ENCODE measurements around the gene TTC39C.

TTC39C gene

GRCh38 chr18:24076950-24077349, 62.4 kb downstream of the TTC39C start:
- DNase-seq (no peak), ATAC-seq (ENCODE audit: insufficient read depth, low read depth) (no peak)
- Histone ChIP-seq H4K20me1 (ENCODE audit: insufficient read depth, low read length) (peaks cover 12% of the 10 kb centered on the region; the same call in 1 of the 2 replicates), H3K36me3 (ENCODE audit: insufficient read depth, low read length) (peaks cover 26% of the 10 kb centered on the region), H3K27me3 (ENCODE audit: insufficient read depth, low read length, poor library complexity) (no peaks in the 10 kb centered on the region), H2AFZ (ENCODE audit: low read depth, low read length) (no peak overlapping the region), H3K4me3 (ENCODE audit: low read depth in 1 of 2, low read length in 2 of 2) (no peak overlapping the region), H3K9me3 (ENCODE audit: insufficient read depth, low read length, severe bottlenecking) (no peaks in the 10 kb centered on the region), H3K9ac (ENCODE audit: low read depth, low read length) (no peak overlapping the region), H3K4me1 (ENCODE audit: insufficient read depth, low read length) (no peaks in the 10 kb centered on the region), H3K79me2 (ENCODE audit: insufficient read depth, low read length) (no peaks in the 10 kb centered on the region), H3K27ac (ENCODE audit: low read length) (no peak overlapping the region), H3K4me2 (ENCODE audit: insufficient read depth, low read length) (no peak overlapping the region)
- TF ChIP-seq CTCF (IDR thresholded peaks at IDR 0.05; ENCODE audit: borderline replicate concordance, extremely low read depth, low read length, poor library complexity, severe bottlenecking) (no peak), EZH2 (IDR thresholded peaks at IDR 0.05; ENCODE audit: borderline replicate concordance, low read depth, low read length, severe bottlenecking) (no peak)

- no peak overlapping the region for H3K4me2 ChIP-seq (ENCODE audit: insufficient read depth, low read length)
- H2AFZ ChIP-seq (ENCODE audit: low read depth, low read length): no peak overlapping the region
- no peaks in the 10 kb centered on the region for H3K9me3 ChIP-seq (ENCODE audit: insufficient read depth, low read length, severe bottlenecking)
- H3K27ac ChIP-seq (ENCODE audit: low read length): no peak overlapping the region
- no peak overlapping the region for H3K4me3 ChIP-seq (ENCODE audit: low read depth in 1 of 2, low read length in 2 of 2)
- TF ChIP-seq EZH2 (IDR thresholded peaks at IDR 0.05; ENCODE audit: borderline replicate concordance, low read depth, low read length, severe bottlenecking) (no peak), CTCF (IDR thresholded peaks at IDR 0.05; ENCODE audit: borderline replicate concordance, extremely low read depth, low read length, poor library complexity, severe bottlenecking) (no peak)
- ATAC-seq (ENCODE audit: insufficient read depth, low read depth): no peak
- peaks cover 27% of the 10 kb centered on the region for H3K36me3 ChIP-seq (ENCODE audit: insufficient read depth, low read length)
- peaks cover 7% of the 10 kb centered on the region; the same call in 1 of the 2 replicates for H4K20me1 ChIP-seq (ENCODE audit: insufficient read depth, low read length)
- H3K27me3 ChIP-seq (ENCODE audit: insufficient read depth, low read length, poor library complexity): no peaks in the 10 kb centered on the region
- no peaks in the 10 kb centered on the region for H3K4me1 ChIP-seq (ENCODE audit: insufficient read depth, low read length)
- no peaks in the 10 kb centered on the region for H3K79me2 ChIP-seq (ENCODE audit: insufficient read depth, low read length)
- DNase-seq: no peak
- no peak overlapping the region for H3K9ac ChIP-seq (ENCODE audit: low read depth, low read length)
Measured at GRCh38 chr18:24078391-24078790, 63.8 kb downstream of the TTC39C start.

- Histone ChIP-seq H3K79me2 (ENCODE audit: insufficient read depth, low read length) (no peaks in the 10 kb centered on the region), H3K36me3 (ENCODE audit: insufficient read depth, low read length) (peaks cover 26% of the 10 kb centered on the region; the same call in 1 of the 2 replicates), H2AFZ (ENCODE audit: low read depth, low read length) (no peak overlapping the region), H4K20me1 (ENCODE audit: insufficient read depth, low read length) (peaks cover 7% of the 10 kb centered on the region; the same call in 1 of the 2 replicates), H3K27me3 (ENCODE audit: insufficient read depth, low read length, poor library complexity) (no peaks in the 10 kb centered on the region), H3K9me3 (ENCODE audit: insufficient read depth, low read length, severe bottlenecking) (no peaks in the 10 kb centered on the region), H3K4me3 (ENCODE audit: low read depth in 1 of 2, low read length in 2 of 2) (no peak overlapping the region), H3K4me2 (ENCODE audit: insufficient read depth, low read length) (no peak overlapping the region), H3K9ac (ENCODE audit: low read depth, low read length) (no peak overlapping the region), H3K27ac (ENCODE audit: low read length) (no peak overlapping the region), H3K4me1 (ENCODE audit: insufficient read depth, low read length) (no peaks in the 10 kb centered on the region)
- TF ChIP-seq CTCF (IDR thresholded peaks at IDR 0.05; ENCODE audit: borderline replicate concordance, extremely low read depth, low read length, poor library complexity, severe bottlenecking): no peak
- no peak for TF ChIP-seq EZH2 (IDR thresholded peaks at IDR 0.05; ENCODE audit: borderline replicate concordance, low read depth, low read length, severe bottlenecking)
- ATAC-seq (ENCODE audit: insufficient read depth, low read depth) (no peak), DNase-seq (no peak)
Measured at GRCh38 chr18:24080861-24081260, 66.3 kb downstream of the TTC39C start.

GRCh38 chr18:24083550-24083949, 69.0 kb downstream of the TTC39C start:
- ATAC-seq (ENCODE audit: insufficient read depth, low read depth): no peak
- no peaks in the 10 kb centered on the region for H3K9me3 ChIP-seq (ENCODE audit: insufficient read depth, low read length, severe bottlenecking)
- peaks cover 35% of the 10 kb centered on the region; the same call in 1 of the 2 replicates for H3K36me3 ChIP-seq (ENCODE audit: insufficient read depth, low read length)
- H3K9ac ChIP-seq (ENCODE audit: low read depth, low read length): no peak overlapping the region
- H3K4me3 ChIP-seq (ENCODE audit: low read depth in 1 of 2, low read length in 2 of 2): no peak overlapping the region
- H3K4me1 ChIP-seq (ENCODE audit: insufficient read depth, low read length): no peaks in the 10 kb centered on the region
- no peak overlapping the region for H3K27ac ChIP-seq (ENCODE audit: low read length)
- no peak for DNase-seq
- H4K20me1 ChIP-seq (ENCODE audit: insufficient read depth, low read length): no peaks in the 10 kb centered on the region
- no peak overlapping the region for H3K4me2 ChIP-seq (ENCODE audit: insufficient read depth, low read length)
- no peak for TF ChIP-seq EZH2 (IDR thresholded peaks at IDR 0.05; ENCODE audit: borderline replicate concordance, low read depth, low read length, severe bottlenecking)
- no peak for TF ChIP-seq CTCF (IDR thresholded peaks at IDR 0.05; ENCODE audit: borderline replicate concordance, extremely low read depth, low read length, poor library complexity, severe bottlenecking)
- H2AFZ ChIP-seq (ENCODE audit: low read depth, low read length): no peak overlapping the region
- no peaks in the 10 kb centered on the region for H3K27me3 ChIP-seq (ENCODE audit: insufficient read depth, low read length, poor library complexity)
- H3K79me2 ChIP-seq (ENCODE audit: insufficient read depth, low read length): no peaks in the 10 kb centered on the region

All from DND-41 (cell line).